Astrocyte of the cerebellum (primary cell): ENCODE results near the gene NR2F6.

Experiments
- DNase-seq: peaks from one replicate; pipeline ENCODE4 v3.0.0-alpha.2; 2011; ENCODE audit warnings: low read depth
- H3K4me3 ChIP-seq: 2 replicates; pipeline ENCODE4 v1.5.1; 2011; ENCODE audit warnings: mild to moderate bottlenecking, low read depth, low read length, moderate library complexity
- in situ Hi-C: cut with HindIII; loops from 2 replicates; pipeline ENCODE4 v1.10.0; 2017; ENCODE audit warnings: low sequenced_read_pairs
- TF ChIP-seq, protein P1 (sequence below): IDR thresholded peaks from 2 replicates; pipeline ENCODE4 v1.5.1; 2012; ENCODE audit warnings: low read length, low read depth, moderate library complexity, mild to moderate bottlenecking; ENCODE audit errors: missing control alignments

Gene NR2F6

DNA sequence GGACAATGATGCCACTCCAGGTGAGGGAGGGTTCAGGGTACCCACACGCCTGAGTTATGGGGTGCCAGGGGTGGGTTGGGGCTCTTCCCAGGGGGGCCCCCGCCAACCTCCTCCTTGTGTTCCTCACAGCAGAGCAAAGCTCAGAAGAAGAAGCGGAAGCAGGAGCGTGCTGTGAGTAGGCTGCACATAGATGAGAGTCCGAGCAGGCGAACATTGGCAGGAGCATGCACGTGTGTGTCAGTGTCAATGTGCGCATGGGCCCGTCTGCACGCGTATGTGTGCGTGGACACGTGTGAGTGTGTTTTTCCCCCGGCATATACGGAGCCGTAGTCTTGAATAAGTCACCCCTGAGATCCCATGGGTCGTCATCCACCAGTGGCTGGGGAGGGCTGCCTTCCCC lies 43.0 kb downstream of the NR2F6 start:
- H3K4me3 ChIP-seq: no peak overlapping the region
- no peak for DNase-seq
- in situ Hi-C loops: no loop called here
- TF ChIP-seq, protein P1, sequence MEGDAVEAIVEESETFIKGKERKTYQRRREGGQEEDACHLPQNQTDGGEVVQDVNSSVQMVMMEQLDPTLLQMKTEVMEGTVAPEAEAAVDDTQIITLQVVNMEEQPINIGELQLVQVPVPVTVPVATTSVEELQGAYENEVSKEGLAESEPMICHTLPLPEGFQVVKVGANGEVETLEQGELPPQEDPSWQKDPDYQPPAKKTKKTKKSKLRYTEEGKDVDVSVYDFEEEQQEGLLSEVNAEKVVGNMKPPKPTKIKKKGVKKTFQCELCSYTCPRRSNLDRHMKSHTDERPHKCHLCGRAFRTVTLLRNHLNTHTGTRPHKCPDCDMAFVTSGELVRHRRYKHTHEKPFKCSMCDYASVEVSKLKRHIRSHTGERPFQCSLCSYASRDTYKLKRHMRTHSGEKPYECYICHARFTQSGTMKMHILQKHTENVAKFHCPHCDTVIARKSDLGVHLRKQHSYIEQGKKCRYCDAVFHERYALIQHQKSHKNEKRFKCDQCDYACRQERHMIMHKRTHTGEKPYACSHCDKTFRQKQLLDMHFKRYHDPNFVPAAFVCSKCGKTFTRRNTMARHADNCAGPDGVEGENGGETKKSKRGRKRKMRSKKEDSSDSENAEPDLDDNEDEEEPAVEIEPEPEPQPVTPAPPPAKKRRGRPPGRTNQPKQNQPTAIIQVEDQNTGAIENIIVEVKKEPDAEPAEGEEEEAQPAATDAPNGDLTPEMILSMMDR: no peak

DNA sequence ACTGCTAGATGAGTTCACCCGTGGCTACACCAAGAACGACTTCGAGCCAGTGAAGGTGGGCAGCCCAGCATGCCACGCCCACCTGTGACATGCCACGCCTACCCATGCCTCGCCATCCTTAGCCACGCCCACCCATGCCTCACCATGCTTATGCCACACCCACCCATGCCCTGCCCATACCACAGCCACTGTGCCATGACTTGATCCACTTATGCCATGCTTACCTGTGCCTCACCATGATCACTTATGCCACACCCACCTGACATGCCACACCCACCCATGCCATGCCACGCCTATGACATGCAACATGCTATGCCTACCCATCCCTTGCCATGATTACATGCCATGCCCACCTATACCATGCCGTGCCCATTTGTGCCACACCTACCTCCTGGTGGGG lies 43.5 kb downstream of the NR2F6 start:
- in situ Hi-C loops: no loop called here
- no peak for DNase-seq
- no peak overlapping the region for H3K4me3 ChIP-seq

DNA sequence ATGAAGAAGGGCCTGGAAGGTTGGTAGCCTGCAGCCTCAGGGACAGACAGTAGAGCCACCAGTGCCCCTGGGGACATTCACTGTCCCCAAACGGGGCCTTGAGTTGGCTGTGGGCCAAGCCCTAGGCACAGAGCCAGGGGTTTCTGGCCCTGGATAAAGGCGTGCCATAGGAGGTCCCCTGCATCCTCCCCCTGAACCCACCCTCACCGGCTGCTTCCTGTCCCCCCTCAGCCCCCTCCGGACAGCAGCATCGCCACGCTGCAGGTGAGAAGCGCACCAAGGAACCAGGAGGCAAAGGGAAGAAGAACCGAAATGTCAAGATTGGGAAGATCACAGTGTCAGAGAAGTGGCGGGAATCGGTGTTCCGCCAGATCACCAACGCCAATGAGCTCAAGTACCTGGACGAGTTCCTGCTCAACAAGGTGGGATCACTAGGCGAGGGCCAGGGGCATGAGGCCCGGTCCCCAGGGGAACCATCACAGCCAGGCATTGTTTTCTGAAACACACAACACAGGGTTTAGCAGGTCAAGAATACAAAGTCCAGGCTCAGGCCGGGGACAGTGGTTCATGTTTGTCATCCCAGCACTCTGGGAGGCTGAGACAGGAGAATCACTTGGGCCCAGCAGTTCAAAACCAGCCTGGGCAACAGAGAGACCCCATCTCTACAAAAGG lies 45.2 kb downstream of the NR2F6 start:
- DNase-seq: no peak
- TF ChIP-seq, protein P1: no peak
- in situ Hi-C loops: no loop called here
- no peak overlapping the region for H3K4me3 ChIP-seq

More for the DNA sequence above, 43.5 kb downstream of the NR2F6 start:
- TF ChIP-seq, protein P1: no peak

DNA sequence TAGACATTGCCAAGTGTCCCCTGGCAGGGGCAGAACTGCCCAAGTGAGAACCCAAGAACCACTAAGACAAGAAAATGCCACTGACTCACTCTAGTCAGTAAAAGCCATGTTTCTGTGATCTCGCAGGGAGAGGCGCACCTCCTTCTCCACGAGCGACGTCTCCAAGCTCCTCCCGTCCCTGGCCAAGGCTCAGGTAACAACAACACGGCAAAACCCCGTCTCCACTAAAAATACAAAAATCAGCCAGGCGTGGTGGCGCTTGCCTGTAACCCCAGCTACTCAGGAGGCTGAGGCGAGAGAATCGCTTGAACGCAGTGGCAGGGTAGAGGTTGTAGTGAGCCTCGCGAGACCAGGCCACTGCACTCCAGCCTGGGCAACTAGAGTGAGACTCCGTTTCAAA lies 48.1 kb downstream of the NR2F6 start:
- in situ Hi-C loops: no loop called here
- H3K4me3 ChIP-seq: no peak overlapping the region
- no peak for DNase-seq
- TF ChIP-seq, protein P1: no peak

DNA sequence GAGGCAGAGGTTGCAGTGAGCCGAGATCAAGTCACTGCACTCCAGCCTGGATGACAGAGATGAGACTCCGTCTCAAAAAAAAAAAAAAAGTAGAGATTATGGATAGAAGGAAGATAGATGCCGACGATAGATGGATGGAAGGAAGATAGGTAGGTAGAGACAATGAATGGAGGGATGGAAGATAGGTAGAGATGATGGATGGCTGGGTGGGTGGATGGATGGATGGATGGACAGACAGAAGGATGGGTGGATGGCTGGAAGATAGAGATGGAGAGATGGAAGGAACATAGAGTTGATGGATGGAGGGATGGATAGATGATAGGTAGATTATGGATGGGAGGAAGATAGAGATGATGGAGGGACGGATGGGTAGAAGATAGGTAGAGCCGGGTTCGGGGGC lies 49.1 kb downstream of the NR2F6 start:
- TF ChIP-seq, protein P1: no peak
- DNase-seq: no peak
- in situ Hi-C loops: no loop called here
- H3K4me3 ChIP-seq: no peak overlapping the region

DNA sequence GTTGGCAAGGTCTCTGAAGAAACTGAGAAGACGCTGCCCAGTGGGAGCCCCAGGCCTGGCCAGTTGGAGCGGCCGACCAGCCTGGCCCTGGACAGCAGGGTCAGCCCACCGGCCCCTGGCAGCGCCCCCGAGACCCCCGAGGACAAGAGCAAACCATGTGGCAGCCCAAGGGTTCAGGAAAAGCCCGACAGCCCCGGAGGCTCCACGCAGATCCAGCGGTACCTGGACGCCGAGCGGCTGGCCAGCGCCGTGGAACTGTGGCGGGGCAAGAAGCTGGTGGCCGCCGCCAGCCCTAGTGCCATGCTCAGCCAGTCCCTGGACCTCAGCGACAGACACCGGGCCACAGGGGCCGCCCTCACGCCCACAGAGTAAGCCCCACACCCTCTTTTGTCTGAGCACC lies 50.6 kb downstream of the NR2F6 start:
- in situ Hi-C loops: no loop called here
- no peak for DNase-seq
- no peak overlapping the region for H3K4me3 ChIP-seq
- TF ChIP-seq, protein P1: no peak
